Caki2 (cell line): ENCODE results near the gene PTGIS. TPM values are rescaled to one million over a fixed set of nuclear protein-coding genes. Genes with fewer than 3 reads are reported as not detected.

ENCODE experiments used
- DNase-seq: peaks from one replicate; pipeline ENCODE4 v3.0.0-alpha.2; 2015; ENCODE audit warnings: low read depth
- in situ Hi-C: cut with HindIII; loops from 2 replicates; pipeline ENCODE4 v1.10.0; 2016; ENCODE audit warnings: low sequenced_read_pairs, low pct_unique_long_range_greater_than_20kb, mixed read lengths
- total RNA-seq: library from RNA; depleted of rRNA; stranded (reverse); fragments of >200 nt; shearing (Covaris generic); gene quantifications from 2 replicates; pipeline ENCODE4 v1.2.3, GENCODE V29; 2014; ENCODE audit warnings: low replicate concordance

PTGIS gene
- total RNA-seq, 1 experiment from 2014 or later: not detected

GRCh38 chr20:49515586-49515985 is 52.4 kb downstream of the PTGIS start:
- DNase-seq: no peak
- in situ Hi-C loops: no loop called here

GRCh38 chr20:49513517-49513916 is 54.4 kb downstream of the PTGIS start:
- in situ Hi-C loops: no loop called here
- DNase-seq: no peak

- no peak for DNase-seq
- in situ Hi-C loops: no loop called here
Observed at GRCh38 chr20:49513009-49513408, 54.9 kb downstream of the PTGIS start.

GRCh38 chr20:49511788-49512525 is 56.0 kb downstream of the PTGIS start:
- in situ Hi-C loops: no loop called here
- DNase-seq: no peak

GRCh38 chr20:49510562-49511122 is 57.3 kb downstream of the PTGIS start:
- in situ Hi-C loops: no loop called here
- no peak for DNase-seq

GRCh38 chr20:49508435-49509199 is 59.3 kb downstream of the PTGIS start:
- DNase-seq: peak; percentile 34
- in situ Hi-C loops: no loop called here

GRCh38 chr20:49507741-49508434 is 60.0 kb downstream of the PTGIS start:
- DNase-seq: no peak
- in situ Hi-C loops: no loop called here

- DNase-seq: peak; percentile 79
- in situ Hi-C loops: no loop called here
Observed at GRCh38 chr20:49505518-49505917, 62.4 kb downstream of the PTGIS start.

GRCh38 chr20:49503176-49503575 is 64.8 kb downstream of the PTGIS start:
- in situ Hi-C loops: no loop called here
- DNase-seq: no peak

GRCh38 chr20:49501917-49502316 is 66.0 kb downstream of the PTGIS start:
- peak; percentile 31 for DNase-seq
- in situ Hi-C loops: no loop called here

- DNase-seq: no peak
- in situ Hi-C loops: no loop called here
Observed at GRCh38 chr20:49497398-49497669, 70.6 kb downstream of the PTGIS start.

- DNase-seq: no peak
- in situ Hi-C loops: no loop called here
Observed at GRCh38 chr20:49496553-49497397, 71.2 kb downstream of the PTGIS start.

GRCh38 chr20:49496043-49496442 is 71.9 kb downstream of the PTGIS start:
- in situ Hi-C loops: no loop called here
- DNase-seq: no peak

- in situ Hi-C loops: no loop called here
- DNase-seq: no peak
Observed at GRCh38 chr20:49490689-49491088, 77.2 kb downstream of the PTGIS start.

- DNase-seq: no peak
- in situ Hi-C loops: no loop called here
Observed at GRCh38 chr20:49489688-49490087, 78.2 kb downstream of the PTGIS start.

- DNase-seq: no peak
- in situ Hi-C loops: no loop called here
Observed at GRCh38 chr20:49486064-49486463, 81.9 kb downstream of the PTGIS start.

- DNase-seq: no peak
- in situ Hi-C loops: no loop called here
Observed at GRCh38 chr20:49485563-49485962, 82.4 kb downstream of the PTGIS start.
